Naive thymus-derived CD4-positive, alpha-beta T cell (primary cell): ENCODE data around the gene MAGOH. TPM values are rescaled to one million over a fixed set of nuclear protein-coding genes. Genes with fewer than 3 reads are reported as not detected.
A peak's percentile ranks its signal among the peaks of the same experiment; 100 is the strongest.

Experiments used
- ATAC-seq: fragments of 150-1000 bp; cut with Tn5 transposase; 2 replicates; pipeline ENCODE4 v1.10.0; 2021; ENCODE audit warnings: mild to moderate bottlenecking, moderate library complexity
- CTCF ChIA-PET: fragments of 350-600 bp; sonication (Branson Sonifier 250); formaldehyde crosslinking; loops from one replicate; lab custom pipeline; 2021; ENCODE audit warnings: antibody characterized with exemption; lab: Charles Lee
- POLR2A ChIA-PET: fragments of 350-600 bp; sonication (Branson Sonifier 250); formaldehyde crosslinking; loops from one replicate; lab custom pipeline; 2021; ENCODE audit warnings: antibody characterized with exemption, inconsistent platforms; lab: Charles Lee
- DNase-seq, 9 donors: peaks; one replicate each; pipeline versions ENCODE4 v3.0.0 to v3.0.0-alpha.2; 2020 to 2022; ENCODE audit warnings: mixed read lengths in 1 of 9
- H3K27ac ChIP-seq: one replicate; pipeline ENCODE4 v1.7.0; 2013; ENCODE audit warnings: mild to moderate bottlenecking, low read depth, low read length, moderate library complexity
- H3K27me3 ChIP-seq, 2 donors: one replicate each; pipeline ENCODE4 v1.7.0; 2013; ENCODE audit warnings: low read length in 2 of 2, mild to moderate bottlenecking in 2 of 2, moderate library complexity in 2 of 2; ENCODE audit not compliant: control insufficient read depth in 2 of 2, insufficient read depth in 2 of 2
- H3K36me3 ChIP-seq, 3 experiments: 1 replicate in 2 of 3; 2 replicates in 1 of 3; pipeline ENCODE4 v1.7.0; 2013; ENCODE audit warnings: low read length in 3 of 3, mild to moderate bottlenecking in 3 of 3, moderate library complexity in 1 of 3; ENCODE audit not compliant: insufficient read depth in 3 of 3, control insufficient read depth in 2 of 3
- H3K4me1 ChIP-seq, 2 donors: one replicate each; pipeline ENCODE4 v1.7.0; 2013; ENCODE audit warnings: low read length in 2 of 2, mild to moderate bottlenecking in 2 of 2, moderate library complexity in 1 of 2; ENCODE audit not compliant: control insufficient read depth in 2 of 2, insufficient read depth in 2 of 2
- H3K4me3 ChIP-seq: 2 replicates; pipeline ENCODE4 v1.7.0; 2013; ENCODE audit warnings: mild to moderate bottlenecking, low read length
- H3K9me3 ChIP-seq, 3 experiments: 1 replicate in 2 of 3; 2 replicates in 1 of 3; pipeline ENCODE4 v1.7.0; 2013; ENCODE audit warnings: low read length in 3 of 3; ENCODE audit not compliant: control insufficient read depth in 2 of 3
- H3K27ac Mint-ChIP-seq, 9 donors: one replicate each; pipeline ENCODE4 v1.8.0; 2020 to 2022; ENCODE audit warnings: mixed read lengths in 9 of 9, mild to moderate bottlenecking in 8 of 9, moderate library complexity in 5 of 9, inconsistent platforms in 2 of 9
- H3K27me3 Mint-ChIP-seq, 5 donors: one replicate each; pipeline ENCODE4 v1.8.0; 2021 to 2022; ENCODE audit warnings: mixed read lengths in 5 of 5, mild to moderate bottlenecking in 1 of 5
- H3K36me3 Mint-ChIP-seq, 5 donors: one replicate each; pipeline ENCODE4 v1.8.0; 2020 to 2022; ENCODE audit warnings: mixed read lengths in 5 of 5, mild to moderate bottlenecking in 3 of 5, inconsistent platforms in 1 of 5
- H3K4me1 Mint-ChIP-seq, 7 donors: one replicate each; pipeline ENCODE4 v1.8.0; 2020 to 2022; ENCODE audit warnings: mixed read lengths in 7 of 7, mild to moderate bottlenecking in 3 of 7, inconsistent platforms in 1 of 7
- H3K4me3 Mint-ChIP-seq, 10 donors: one replicate each; pipeline ENCODE4 v1.8.0; 2020 to 2022; ENCODE audit warnings: mild to moderate bottlenecking in 10 of 10, mixed read lengths in 10 of 10, moderate library complexity in 6 of 10, inconsistent platforms in 2 of 10
- H3K9me3 Mint-ChIP-seq, 11 donors: one replicate each; pipeline ENCODE4 v1.8.0; 2020 to 2022; ENCODE audit warnings: mixed read lengths in 11 of 11, mild to moderate bottlenecking in 4 of 11, inconsistent platforms in 1 of 11, moderate library complexity in 1 of 11
- intact Hi-C, 2 donors: fragments of 100-400 bp; cut with micrococcal nuclease; formaldehyde crosslinking; loops; one replicate each; pipeline ENCODE4 v1.15.1; 2023
- polyA plus RNA-seq, 2 donors: library from polyadenylated mRNA; unstranded; fragments of 300-500 nt; fragmentation: Illumina TruSeq; gene quantifications; one replicate each; pipeline ENCODE4 v1.2.3, GENCODE V29; 2021
- total RNA-seq, 6 experiments: library from RNA in 5 of 6; stranded (reverse) in 5 of 6; gene quantifications; 1 replicate in 5 of 6; 2 replicates in 1 of 6; pipeline ENCODE4 v1.2.3 and lab custom pipeline; 2021 to 2026

Gene MAGOH
- total and polyA plus RNA-seq, 7 experiments from 2014 or later = 37.7 to 108 (median 54.5) TPM

GRCh38 chr1:53276902-53277281, 38.6 kb upstream of the MAGOH start:
- H3K36me3 ChIP-seq = peaks cover 0 to 3% (median 0%) of the 10 kb centered on the region in 3 experiments
- H3K4me3 ChIP-seq = no peak overlapping the region
- Mint-ChIP-seq H3K27ac (no peak overlapping the region), H3K9me3 (no peaks in the 10 kb centered on the region), H3K36me3 (peaks cover 0 to 10% (median 0%) of the 10 kb centered on the region in 5 donors), H3K27me3 (no peaks in the 10 kb centered on the region), H3K4me3 (no peak overlapping the region), H3K4me1 (peaks cover 0 to 2% (median 0%) of the 10 kb centered on the region in 7 donors)
- ChIA-PET POLR2A (no interaction called here), CTCF (interaction anchor here (1.9 to 6.0 kb wide), 3 partner anchors 112 to 118 kb away, joined by 6 to 88 read pairs (median 8); no protein-coding TSS in a partner anchor)
- intact Hi-C loops = loop anchor here in 1 of 2 donors (5.0 kb wide), 1 partner anchor 50 kb away; the partner anchor contains the start of gene LRP8
- H3K27me3 ChIP-seq = no peaks in the 10 kb centered on the region
- H3K4me1 ChIP-seq = no peaks in the 10 kb centered on the region
- ATAC-seq (no peak), DNase-seq (no peak)
- no peak overlapping the region for H3K27ac ChIP-seq
- no peaks in the 10 kb centered on the region for H3K9me3 ChIP-seq

- Mint-ChIP-seq H3K4me3 (no peak overlapping the region), H3K27me3 (no peaks in the 10 kb centered on the region), H3K4me1 (peaks cover 0 to 2% (median 0%) of the 10 kb centered on the region in 7 donors), H3K36me3 (peaks cover 0 to 6% (median 0%) of the 10 kb centered on the region in 5 donors), H3K27ac (no peak overlapping the region), H3K9me3 (no peaks in the 10 kb centered on the region)
- intact Hi-C loops = loop anchor here in 1 of 2 donors (5.0 kb wide), 1 partner anchor 51 kb away; the partner anchor contains the start of gene LRP8
- DNase-seq (no peak), ATAC-seq (no peak)
- POLR2A ChIA-PET = no interaction called here
- CTCF ChIA-PET = interaction anchor here (0.7 to 1.9 kb wide), 2 partner anchors 111 to 117 kb away, joined by 3 to 8 read pairs; no protein-coding TSS in a partner anchor
- H3K9me3 ChIP-seq = no peaks in the 10 kb centered on the region
- H3K4me3 ChIP-seq = no peak overlapping the region
- no peaks in the 10 kb centered on the region for H3K27me3 ChIP-seq
- H3K27ac ChIP-seq = no peak overlapping the region
- H3K36me3 ChIP-seq = peaks cover 0 to 3% (median 0%) of the 10 kb centered on the region in 3 experiments
- no peaks in the 10 kb centered on the region for H3K4me1 ChIP-seq
These were observed 38.0 kb upstream of the MAGOH start for GRCh38 chr1:53276153-53276901.

- intact Hi-C loops = loop anchor here in 1 of 2 donors (5.0 kb wide), 1 partner anchor 52 kb away; the partner anchor contains the start of gene LRP8
- ChIA-PET CTCF (interaction anchor here (1.2 to 1.9 kb wide), 2 partner anchors 110 to 118 kb away, joined by 3 to 8 read pairs; no protein-coding TSS in a partner anchor), POLR2A (no interaction called here)
- Histone ChIP-seq H3K27ac (no peak overlapping the region), H3K4me3 (no peak overlapping the region), H3K4me1 (no peaks in the 10 kb centered on the region), H3K27me3 (no peaks in the 10 kb centered on the region), H3K36me3 (peaks cover 0 to 3% (median 0%) of the 10 kb centered on the region in 3 experiments), H3K9me3 (no peaks in the 10 kb centered on the region)
- Mint-ChIP-seq H3K4me1 (peaks cover 0 to 2% (median 0%) of the 10 kb centered on the region in 7 donors), H3K27me3 (no peaks in the 10 kb centered on the region), H3K9me3 (no peaks in the 10 kb centered on the region), H3K27ac (no peak overlapping the region), H3K36me3 (peaks cover 0 to 6% (median 0%) of the 10 kb centered on the region in 5 donors), H3K4me3 (no peak overlapping the region)
- DNase-seq = no peak
- ATAC-seq = no peak
These were observed 37.2 kb upstream of the MAGOH start for GRCh38 chr1:53275566-53275965.

GRCh38 chr1:53274541-53275185, 36.3 kb upstream of the MAGOH start:
- Histone ChIP-seq H3K4me1 (no peaks in the 10 kb centered on the region), H3K4me3 (no peak overlapping the region), H3K27me3 (no peaks in the 10 kb centered on the region), H3K27ac (no peak overlapping the region), H3K9me3 (no peaks in the 10 kb centered on the region), H3K36me3 (peaks cover 0 to 3% (median 0%) of the 10 kb centered on the region in 3 experiments)
- Mint-ChIP-seq H3K4me1 (peaks cover 0 to 2% (median 0%) of the 10 kb centered on the region in 7 donors), H3K36me3 (peaks cover 0 to 9% (median 0%) of the 10 kb centered on the region in 5 donors), H3K27ac (no peak overlapping the region), H3K27me3 (no peaks in the 10 kb centered on the region), H3K4me3 (no peak overlapping the region), H3K9me3 (no peaks in the 10 kb centered on the region)
- DNase-seq (no peak), ATAC-seq (no peak)
- ChIA-PET POLR2A (no interaction called here), CTCF (interaction anchor here (1.0 to 1.9 kb wide), 3 partner anchors 111 to 119 kb away, joined by 3 to 8 read pairs (median 3); no protein-coding TSS in a partner anchor)
- intact Hi-C loops = loop anchor here in 1 of 2 donors (5.0 kb wide), 1 partner anchor 53 kb away; the partner anchor contains the start of gene LRP8

GRCh38 chr1:53274026-53274425, 35.7 kb upstream of the MAGOH start:
- Mint-ChIP-seq H3K27ac (peak overlapping the region in 2 of 9 donors; percentile 27 to 59), H3K9me3 (no peaks in the 10 kb centered on the region), H3K36me3 (peaks cover 0 to 9% (median 0%) of the 10 kb centered on the region in 5 donors), H3K27me3 (no peaks in the 10 kb centered on the region), H3K4me1 (peaks cover 0 to 2% (median 0%) of the 10 kb centered on the region in 7 donors), H3K4me3 (no peak overlapping the region)
- no peak overlapping the region for H3K27ac ChIP-seq
- H3K4me1 ChIP-seq = no peaks in the 10 kb centered on the region
- no peaks in the 10 kb centered on the region for H3K9me3 ChIP-seq
- ATAC-seq (no peak), DNase-seq (no peak)
- intact Hi-C loops = no loop called here
- no peaks in the 10 kb centered on the region for H3K27me3 ChIP-seq
- ChIA-PET CTCF (interaction anchor here (1.0 kb wide), 1 partner anchor 119 kb away, joined by 3 read pairs; no protein-coding TSS in a partner anchor), POLR2A (no interaction called here)
- peaks cover 0 to 3% (median 0%) of the 10 kb centered on the region in 3 experiments for H3K36me3 ChIP-seq
- H3K4me3 ChIP-seq = no peak overlapping the region

GRCh38 chr1:53273526-53273925, 35.2 kb upstream of the MAGOH start:
- H3K4me3 Mint-ChIP-seq = no peak overlapping the region
- no peak for ATAC-seq

More at GRCh38 chr1:53273526-53273925, 35.2 kb upstream of the MAGOH start:
- H3K9me3 ChIP-seq = no peaks in the 10 kb centered on the region
- H3K36me3 Mint-ChIP-seq = peaks cover 0 to 9% (median 0%) of the 10 kb centered on the region in 5 donors
- DNase-seq = no peak
- intact Hi-C loops = no loop called here
- POLR2A ChIA-PET = no interaction called here
- H3K27ac Mint-ChIP-seq = no peak overlapping the region
- H3K27me3 ChIP-seq = no peaks in the 10 kb centered on the region
- no peak overlapping the region for H3K4me3 ChIP-seq
- peaks cover 0 to 3% (median 0%) of the 10 kb centered on the region in 3 experiments for H3K36me3 ChIP-seq
- CTCF ChIA-PET = no interaction called here
- no peaks in the 10 kb centered on the region for H3K4me1 ChIP-seq
- H3K9me3 Mint-ChIP-seq = no peaks in the 10 kb centered on the region
- no peaks in the 10 kb centered on the region for H3K27me3 Mint-ChIP-seq
- H3K27ac ChIP-seq = no peak overlapping the region
- peaks cover 0 to 2% (median 0%) of the 10 kb centered on the region in 7 donors for H3K4me1 Mint-ChIP-seq
